ENCODE results near the gene VCX3A. TPM values are rescaled to one million over a fixed set of nuclear protein-coding genes. Genes with fewer than 3 reads are reported as not detected.
A peak's percentile ranks its signal among the peaks of the same experiment; 100 is the strongest.
"Not testable (repeated sequence)": the region's sequence is repeated elsewhere in the genome, so short reads cannot be mapped to it uniquely, and the experiment has no call there.

The VCX3A gene
- polyA plus RNA-seq, result not detected

DNA sequence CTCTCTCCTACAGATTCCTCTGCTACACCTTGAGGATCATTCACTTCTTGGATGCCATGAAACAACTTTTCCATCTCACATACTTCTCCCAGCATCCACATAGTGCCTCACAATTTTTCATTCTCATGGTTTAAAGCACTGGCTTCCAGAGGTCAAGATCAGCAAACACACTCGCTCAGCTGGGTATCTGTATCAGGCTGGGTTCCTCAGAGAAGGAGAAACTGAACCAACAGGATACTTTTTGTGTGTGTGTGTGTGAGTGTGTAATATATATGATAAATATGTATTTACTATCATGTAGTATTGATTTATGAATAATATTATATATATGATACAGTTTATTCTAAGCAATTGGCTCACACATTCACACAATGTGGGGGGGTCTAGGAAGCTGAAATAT is at the start of gene VCX3A:
Gene VCX3A, minus strand, starts transcription at position 101 of the 400 bp plus-strand sequence. CDS start 621 bp downstream, outside the sequence.
- not testable (repeated sequence) for H3K36me3 Mint-ChIP-seq, H3K4me3 Mint-ChIP-seq, H3K4me1 Mint-ChIP-seq, H3K9me3 Mint-ChIP-seq, H3K27me3 Mint-ChIP-seq, H3K27ac Mint-ChIP-seq

GRCh38 chrX:6574762-6575161 is 39.8 kb upstream of the VCX3A start:
- Mint-ChIP-seq H3K27ac (no peak overlapping the region), H3K4me1 (no peaks in the 10 kb centered on the region), H3K4me3 (no peak overlapping the region), H3K9me3 (peaks cover 0 to 2% (median 0%) of the 10 kb centered on the region in 3 donors), H3K27me3 (no peaks in the 10 kb centered on the region), H3K36me3 (no peaks in the 10 kb centered on the region)

DNA sequence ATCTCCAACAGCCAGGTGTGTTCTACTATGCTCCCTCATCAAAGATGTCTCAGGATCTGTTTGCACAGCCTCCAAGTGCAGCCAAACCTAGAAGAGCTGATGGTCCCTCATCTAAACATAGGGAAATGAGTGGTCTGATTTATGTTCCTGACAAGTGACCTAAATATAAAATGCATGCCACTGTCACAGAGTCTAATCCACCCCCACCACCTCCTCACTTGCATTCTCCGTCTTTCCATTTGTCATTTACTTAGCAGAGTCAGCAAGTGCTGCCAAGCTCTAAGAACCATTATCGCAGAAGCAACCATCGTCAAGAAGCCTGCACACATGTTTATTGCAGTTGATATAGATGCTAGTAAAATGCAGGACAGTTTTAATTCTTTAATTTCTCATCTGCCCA is 33.1 kb upstream of the VCX3A start:
- H3K27me3 Mint-ChIP-seq, result no peaks in the 10 kb centered on the region
- peaks cover 0 to 3% (median 2%) of the 10 kb centered on the region in 3 donors for H3K4me1 Mint-ChIP-seq
- no peaks in the 10 kb centered on the region for H3K36me3 Mint-ChIP-seq
- no peak overlapping the region for H3K4me3 Mint-ChIP-seq
- H3K27ac Mint-ChIP-seq, result no peak overlapping the region
- peaks cover 4 to 13% (median 5%) of the 10 kb centered on the region in 3 donors for H3K9me3 Mint-ChIP-seq

- peaks cover 1 to 5% (median 4%) of the 10 kb centered on the region in 3 donors for H3K4me1 Mint-ChIP-seq
- no peaks in the 10 kb centered on the region for H3K36me3 Mint-ChIP-seq
- H3K27me3 Mint-ChIP-seq, result peaks cover 2% of the 10 kb centered on the region
- H3K9me3 Mint-ChIP-seq, result peaks cover 12 to 25% (median 15%) of the 10 kb centered on the region in 3 donors
- no peak overlapping the region for H3K27ac Mint-ChIP-seq
- no peak overlapping the region for H3K4me3 Mint-ChIP-seq
Measured at GRCh38 chrX:6558979-6559378, 24.1 kb upstream of the VCX3A start.

- Mint-ChIP-seq H3K4me1 (no peaks in the 10 kb centered on the region), H3K4me3 (no peak overlapping the region), H3K9me3 (peaks cover 8 to 28% (median 15%) of the 10 kb centered on the region in 3 donors), H3K27ac (no peak overlapping the region), H3K27me3 (peaks cover 2% of the 10 kb centered on the region), H3K36me3 (no peaks in the 10 kb centered on the region)
Measured at GRCh38 chrX:6557690-6558089, 22.8 kb upstream of the VCX3A start.

GRCh38 chrX:6550999-6551398 is 16.1 kb upstream of the VCX3A start:
- H3K4me3 Mint-ChIP-seq, result no peak overlapping the region
- peaks cover 6% of the 10 kb centered on the region for H3K27me3 Mint-ChIP-seq
- H3K27ac Mint-ChIP-seq, result no peak overlapping the region
- H3K9me3 Mint-ChIP-seq, result peaks cover 2 to 28% (median 11%) of the 10 kb centered on the region in 3 donors
- no peaks in the 10 kb centered on the region for H3K36me3 Mint-ChIP-seq
- no peaks in the 10 kb centered on the region for H3K4me1 Mint-ChIP-seq

GRCh38 chrX:6545712-6546111 is 10.8 kb upstream of the VCX3A start:
- Mint-ChIP-seq H3K4me3 (no peak overlapping the region), H3K27me3 (peaks cover 9% of the 10 kb centered on the region), H3K4me1 (no peaks in the 10 kb centered on the region), H3K9me3 (peaks cover 5 to 8% (median 6%) of the 10 kb centered on the region in 3 donors), H3K27ac (no peak overlapping the region), H3K36me3 (no peaks in the 10 kb centered on the region)

- Mint-ChIP-seq H3K4me3 (no peak overlapping the region), H3K36me3 (no peaks in the 10 kb centered on the region), H3K27me3 (no peaks in the 10 kb centered on the region), H3K4me1 (no peaks in the 10 kb centered on the region), H3K9me3 (peaks cover 1 to 15% (median 1%) of the 10 kb centered on the region in 3 donors), H3K27ac (no peak overlapping the region)
Measured at GRCh38 chrX:6526564-6527136, 8.3 kb downstream of the VCX3A start.

GRCh38 chrX:6517376-6517775 is 17.5 kb downstream of the VCX3A start:
- peaks cover 0 to 4% (median 2%) of the 10 kb centered on the region in 3 donors for H3K9me3 Mint-ChIP-seq
- H3K27me3 Mint-ChIP-seq, result no peaks in the 10 kb centered on the region
- no peak overlapping the region for H3K4me3 Mint-ChIP-seq
- H3K4me1 Mint-ChIP-seq, result no peaks in the 10 kb centered on the region
- H3K27ac Mint-ChIP-seq, result peak overlapping the region in 1 of 3 donors; percentile 74
- H3K36me3 Mint-ChIP-seq, result no peaks in the 10 kb centered on the region

DNA sequence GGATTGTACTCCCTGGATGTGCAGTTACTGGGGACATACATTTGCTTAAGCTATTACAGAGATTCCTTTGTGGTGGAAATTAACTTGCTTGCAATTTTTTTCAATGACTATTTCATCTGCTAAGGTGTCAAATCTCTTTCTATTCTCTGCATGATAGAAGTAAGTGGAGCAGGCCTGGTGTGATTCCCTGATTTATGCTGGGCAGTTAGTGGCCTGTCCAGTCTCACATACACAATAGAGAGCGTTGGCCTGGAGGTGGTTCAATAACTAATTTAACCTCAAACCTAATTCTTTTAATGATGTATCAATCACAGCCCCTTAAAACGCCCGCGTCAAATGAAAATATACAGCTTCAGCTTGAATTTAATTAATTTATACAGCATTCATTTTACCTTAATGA is 28.5 kb downstream of the VCX3A start:
- H3K4me3 Mint-ChIP-seq, result no peak overlapping the region
- H3K27me3 Mint-ChIP-seq, result peaks cover 1% of the 10 kb centered on the region
- no peak overlapping the region for H3K27ac Mint-ChIP-seq
- peaks cover 2 to 11% (median 3%) of the 10 kb centered on the region in 3 donors for H3K9me3 Mint-ChIP-seq
- H3K36me3 Mint-ChIP-seq, result peaks cover 2% of the 10 kb centered on the region
- H3K4me1 Mint-ChIP-seq, result no peaks in the 10 kb centered on the region

DNA sequence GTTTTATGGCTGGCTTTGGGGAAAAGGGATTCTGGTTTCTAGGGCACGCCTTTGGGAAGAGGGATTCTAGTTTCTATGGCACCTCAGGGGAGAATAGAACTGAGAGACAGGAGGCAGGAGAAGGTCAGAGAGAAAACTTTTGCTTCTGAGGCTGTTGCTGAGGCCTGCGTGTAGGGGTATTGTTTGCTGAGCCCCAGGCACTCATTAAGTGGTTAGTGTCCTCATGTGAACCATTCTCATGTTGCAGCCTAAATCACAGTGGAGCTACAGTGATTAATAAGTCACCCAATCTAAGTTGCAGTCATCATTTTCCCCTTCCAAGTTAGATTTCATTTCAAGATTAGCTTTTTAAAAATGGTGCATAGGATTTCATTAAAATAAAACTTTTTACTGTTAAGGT is 29.0 kb downstream of the VCX3A start:
- Mint-ChIP-seq H3K27me3 (peaks cover 1% of the 10 kb centered on the region), H3K27ac (no peak overlapping the region), H3K36me3 (peaks cover 2% of the 10 kb centered on the region), H3K4me3 (no peak overlapping the region), H3K9me3 (peaks cover 2 to 14% (median 2%) of the 10 kb centered on the region in 3 donors), H3K4me1 (no peaks in the 10 kb centered on the region)

DNA sequence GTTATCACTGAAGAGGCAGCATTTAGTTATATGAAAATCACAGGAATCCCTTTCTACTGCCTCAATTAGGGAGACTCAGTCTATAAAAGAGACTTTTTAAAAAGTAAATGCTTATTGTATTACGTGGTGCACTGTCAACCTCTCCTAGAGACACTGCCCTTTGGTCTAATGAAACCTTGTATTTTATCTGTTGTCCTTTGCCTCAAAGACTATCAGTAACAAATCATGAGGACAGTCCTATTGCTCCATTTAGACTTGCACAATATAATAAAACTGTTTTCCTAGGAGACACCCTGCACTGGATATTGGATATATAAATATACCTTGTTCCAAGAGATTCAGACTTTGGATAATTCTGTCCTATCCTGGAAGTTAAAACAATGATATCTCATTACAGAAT is 34.2 kb downstream of the VCX3A start:
- Mint-ChIP-seq H3K36me3 (peaks cover 2% of the 10 kb centered on the region), H3K27me3 (peaks cover 1% of the 10 kb centered on the region), H3K27ac (no peak overlapping the region), H3K9me3 (peaks cover 2 to 14% (median 2%) of the 10 kb centered on the region in 3 donors), H3K4me1 (no peaks in the 10 kb centered on the region), H3K4me3 (no peak overlapping the region)

- H3K27ac Mint-ChIP-seq, result no peak overlapping the region
- peaks cover 1% of the 10 kb centered on the region for H3K27me3 Mint-ChIP-seq
- H3K9me3 Mint-ChIP-seq, result peaks cover 2 to 14% (median 3%) of the 10 kb centered on the region in 3 donors
- H3K4me1 Mint-ChIP-seq, result no peaks in the 10 kb centered on the region
- H3K36me3 Mint-ChIP-seq, result peaks cover 2% of the 10 kb centered on the region
- H3K4me3 Mint-ChIP-seq, result no peak overlapping the region
Measured at GRCh38 chrX:6498324-6498723, 36.6 kb downstream of the VCX3A start.

Measured in IgD-negative memory B cell (primary cell).